IMR-90 (cell line): Measurements from ENCODE around the gene NADK. TPM values are rescaled to one million over a fixed set of nuclear protein-coding genes. Genes with fewer than 3 reads are reported as not detected.

Experiments used
- ATAC-seq: fragments of 200-7000 bp; cut with Tn5 transposase; 2 replicates; pipeline ENCODE4 v1.9.1; 2020; ENCODE audit warnings: low read depth, mild to moderate bottlenecking, moderate library complexity
- BruUV-seq: library from RNA; stranded (reverse); fragments of 400-500 nt; replicated peaks from 2 replicates; lab custom pipeline; 2021; lab: Mats Ljungman, UMichigan
- CTCF ChIA-PET: fragments of 300-600 bp; formaldehyde crosslinking; extraction: SDS; loops from one replicate; lab custom pipeline; 2021; ENCODE audit warnings: antibody characterized with exemption; lab: Yijun Ruan, JAX
- POLR2A ChIA-PET: fragments of 300-600 bp; sonication (Branson Sonifier 250); formaldehyde crosslinking; loops from one replicate; lab custom pipeline; 2022; ENCODE audit warnings: antibody characterized with exemption; ENCODE audit not compliant: unreplicated experiment; lab: Charles Lee
- DNase-seq: peaks from one replicate; pipeline ENCODE4 v3.0.0; 2013
- H2AFZ ChIP-seq: replicated peaks from 2 replicates; pipeline ENCODE3; 2013; ENCODE audit warnings: low read length, mild to moderate bottlenecking; ENCODE audit not compliant: poor library complexity
- H2AK5ac ChIP-seq: 2 replicates; pipeline ENCODE4 v1.6.1; 2013; ENCODE audit warnings: low read depth, low read length, inconsistent platforms
- H2AK9ac ChIP-seq: replicated peaks from 2 replicates; pipeline ENCODE3; 2013; ENCODE audit warnings: mild to moderate bottlenecking, low read depth, low read length, moderate library complexity; ENCODE audit not compliant: poor library complexity
- H2BK120ac ChIP-seq: 2 replicates; pipeline ENCODE4 v1.6.1; 2013; ENCODE audit warnings: low read depth, low read length, inconsistent platforms
- H2BK15ac ChIP-seq: 3 replicates; pipeline ENCODE4 v1.6.1; 2013; ENCODE audit warnings: low read depth, low read length, inconsistent platforms
- H2BK20ac ChIP-seq: 2 replicates; pipeline ENCODE4 v1.6.1; 2013; ENCODE audit warnings: low read depth, mild to moderate bottlenecking, inconsistent platforms, low read length, moderate library complexity
- H2BK5ac ChIP-seq: 2 replicates; pipeline ENCODE4 v1.6.1; 2013; ENCODE audit warnings: mild to moderate bottlenecking, low read depth, low read length, inconsistent platforms; ENCODE audit not compliant: poor library complexity, severe bottlenecking
- H3K14ac ChIP-seq: replicated peaks from 2 replicates; pipeline ENCODE4 v1.6.1; 2013; ENCODE audit warnings: low read depth, low read length, inconsistent platforms
- H3K18ac ChIP-seq: 2 replicates; pipeline ENCODE4 v1.6.1; 2013; ENCODE audit warnings: low read depth, low read length, control low read depth
- H3K23ac ChIP-seq: 2 replicates; pipeline ENCODE4 v1.6.1; 2013; ENCODE audit warnings: low read depth, low read length, inconsistent platforms
- H3K27ac ChIP-seq: 2 replicates; pipeline ENCODE4 v1.5.1; 2013; ENCODE audit warnings: mild to moderate bottlenecking, control low read depth, low read length; ENCODE audit not compliant: insufficient read depth
- H3K27me3 ChIP-seq: 2 replicates; pipeline ENCODE4 v1.6.1; 2013; ENCODE audit warnings: low read length; ENCODE audit not compliant: control insufficient read depth, insufficient read depth
- H3K36me3 ChIP-seq: 2 replicates; pipeline ENCODE4 v1.6.1; 2013; ENCODE audit warnings: low read length, mixed read lengths; ENCODE audit not compliant: control insufficient read depth, insufficient read depth
- H3K4ac ChIP-seq: 2 replicates; pipeline ENCODE4 v1.6.1; 2013; ENCODE audit warnings: low read depth, low read length, inconsistent platforms
- H3K4me1 ChIP-seq: 2 replicates; pipeline ENCODE4 v1.6.1; 2013; ENCODE audit warnings: low read length, mixed read lengths; ENCODE audit not compliant: control insufficient read depth, insufficient read depth
- H3K4me2 ChIP-seq: 2 replicates; pipeline ENCODE4 v1.6.1; 2013; ENCODE audit warnings: low read depth, mild to moderate bottlenecking, control low read depth, low read length, moderate library complexity
- H3K4me3 ChIP-seq: 2 replicates; pipeline ENCODE4 v1.5.1; 2013; ENCODE audit warnings: low read depth, mild to moderate bottlenecking, control low read depth, low read length, moderate library complexity; ENCODE audit not compliant: insufficient read depth
- H3K56ac ChIP-seq: 2 replicates; pipeline ENCODE4 v1.6.1; 2013; ENCODE audit warnings: low read length, inconsistent platforms; ENCODE audit not compliant: insufficient read depth; ENCODE audit errors: extremely low read depth
- H3K79me1 ChIP-seq, 2 experiments: 2 replicates each; pipeline ENCODE4 v1.6.1; 2013; ENCODE audit warnings: low read length in 2 of 2, inconsistent platforms in 1 of 2, low read depth in 1 of 2
- H3K9ac ChIP-seq: 2 replicates; pipeline ENCODE4 v1.6.1; 2013; ENCODE audit warnings: low read depth, low read length, control low read depth
- H3K9me1 ChIP-seq: 2 replicates; pipeline ENCODE4 v1.6.1; 2013; ENCODE audit warnings: low read length, inconsistent platforms; ENCODE audit not compliant: insufficient read depth
- H3K9me3 ChIP-seq: 2 replicates; pipeline ENCODE4 v1.6.1; 2013; ENCODE audit warnings: low read length; ENCODE audit not compliant: control insufficient read depth, insufficient read depth
- H4K20me1 ChIP-seq: 2 replicates; pipeline ENCODE4 v1.6.1; 2013; ENCODE audit warnings: low read length, inconsistent platforms; ENCODE audit not compliant: insufficient read depth
- H4K5ac ChIP-seq: 2 replicates; pipeline ENCODE4 v1.6.1; 2013; ENCODE audit warnings: mild to moderate bottlenecking, low read depth, low read length, control low read depth
- H4K8ac ChIP-seq, 2 experiments: 2 replicates each; pipeline ENCODE4 v1.6.1; 2013; ENCODE audit warnings: low read depth in 2 of 2, low read length in 2 of 2, control low read depth in 1 of 2, inconsistent platforms in 1 of 2
- H4K91ac ChIP-seq: 2 replicates; pipeline ENCODE4 v1.6.1; 2013; ENCODE audit warnings: low read depth, low read length, inconsistent platforms; ENCODE audit not compliant: insufficient read depth
- BHLHE40 ChIP-seq: fragments of 150-350 bp; IDR thresholded peaks from 2 replicates; pipeline ENCODE4 v1.6.1; 2016; ENCODE audit warnings: mild to moderate bottlenecking, low read depth, low read length
- CEBPB ChIP-seq: IDR thresholded peaks from 2 replicates; pipeline ENCODE4 v1.6.1; 2012; ENCODE audit warnings: low read depth, low read length, improper control_type of control experiment
- CHD1 ChIP-seq: IDR thresholded peaks from 2 replicates; pipeline ENCODE4 v1.6.1; 2012; ENCODE audit warnings: low read depth, low read length, improper control_type of control experiment
- CTCF ChIP-seq: conservative IDR thresholded peaks from 2 replicates; pipeline ENCODE4 v1.5.1; 2012; ENCODE audit warnings: mild to moderate bottlenecking, low read depth, low read length, improper control_type of control experiment
- ELK1 ChIP-seq: fragments of 150-350 bp; IDR thresholded peaks from 2 replicates; pipeline ENCODE4 v1.6.1; 2016; ENCODE audit warnings: low read depth, mild to moderate bottlenecking, low read length, moderate library complexity, borderline replicate concordance
- FOS ChIP-seq: fragments of 150-350 bp; IDR thresholded peaks from 2 replicates; pipeline ENCODE4 v1.6.1; 2016; ENCODE audit warnings: low read depth, low read length
- MAFK ChIP-seq: IDR thresholded peaks from 2 replicates; pipeline ENCODE4 v1.6.1; 2012; ENCODE audit warnings: low read depth, low read length, improper control_type of control experiment
- MAZ ChIP-seq: IDR thresholded peaks from 2 replicates; pipeline ENCODE4 v1.6.1; 2012; ENCODE audit warnings: low read depth, mild to moderate bottlenecking, low read length, improper control_type of control experiment, moderate library complexity, borderline replicate concordance
- MXI1 ChIP-seq: IDR thresholded peaks from 2 replicates; pipeline ENCODE4 v1.6.1; 2012; ENCODE audit warnings: low read depth, mild to moderate bottlenecking, low read length, moderate library complexity, borderline replicate concordance
- NFE2L2 ChIP-seq: fragments of 150-350 bp; IDR thresholded peaks from 2 replicates; pipeline ENCODE4 v1.6.1; 2016; ENCODE audit warnings: low read depth, mild to moderate bottlenecking, low read length
- POLR2A ChIP-seq: IDR thresholded peaks from 2 replicates; pipeline ENCODE4 v1.6.1; 2012; ENCODE audit warnings: mild to moderate bottlenecking, low read depth, low read length
- RCOR1 ChIP-seq: IDR thresholded peaks from 2 replicates; pipeline ENCODE4 v1.6.1; 2012; ENCODE audit warnings: mild to moderate bottlenecking, low read length, improper control_type of control experiment; ENCODE audit not compliant: insufficient replicate concordance
- RFX5 ChIP-seq: IDR thresholded peaks from 2 replicates; pipeline ENCODE4 v1.8.0; 2012; ENCODE audit warnings: low read depth, mild to moderate bottlenecking, low read length, moderate library complexity
- SMC3 ChIP-seq: fragments of 150-350 bp; IDR thresholded peaks from 2 replicates; pipeline ENCODE4 v1.6.1; 2016; ENCODE audit warnings: low read depth, mild to moderate bottlenecking, antibody characterized with exemption, low read length, moderate library complexity
- USF2 ChIP-seq: fragments of 150-350 bp; IDR thresholded peaks from 2 replicates; pipeline ENCODE4 v1.6.1; 2017; ENCODE audit warnings: mild to moderate bottlenecking, antibody characterized with exemption, low read length, low read depth
- WGBS, 2 experiments: methylation state at CpG; one replicate each; pipeline versions ENCODE4 v1.1.5 to v1.1.7; 2013; ENCODE audit warnings: missing lambda C conversion rate in 2 of 2; ENCODE audit not compliant: insufficient read length in 1 of 2; ENCODE audit errors: extremely low coverage in 2 of 2; 5-methylcytosine and 5-hydroxymethylcytosine counted together
- dilution Hi-C: fragments of 300-500 bp; cut with HindIII; formaldehyde crosslinking; loops from one replicate; pipeline ENCODE4 v1.14.3; 2018; ENCODE audit warnings: low sequenced_read_pairs; ENCODE audit not compliant: unreplicated experiment
- in situ Hi-C: fragments of 300-500 bp; cut with MboI; formaldehyde crosslinking; loops from 3 replicates; pipeline ENCODE4 v1.14.3; 2019; ENCODE audit warnings: low sequenced_read_pairs, inconsistent platforms, mixed read lengths
- intact Hi-C: fragments of 100-400 bp; cut with micrococcal nuclease; formaldehyde crosslinking; loops from 2 replicates; pipeline ENCODE4 v1.10.0; 2022
- polyA plus RNA-seq, 3 experiments: library from polyadenylated mRNA; depleted of rRNA; stranded (reverse); fragments of >200 nt; gene quantifications; 2 replicates each; pipeline ENCODE4 v1.2.3, GENCODE V29; 2012; ENCODE audit warnings: low replicate concordance in 1 of 3
- total RNA-seq: library from RNA; depleted of rRNA; stranded (reverse); fragments of >200 nt; gene quantifications from 2 replicates; pipeline ENCODE4 v1.2.3, GENCODE V29; 2012

NADK gene
- total and polyA plus RNA-seq, 2 of the 4 experiments (the other 2 are of a cell fraction), result 12.5 to 56.1 TPM

- POLR2A ChIA-PET, result no interaction called here
- Histone ChIP-seq H2BK120ac (no peak overlapping the region), H3K9me1 (peaks cover 5% of the 10 kb centered on the region; the same call in 1 of the 2 replicates), H3K4me2 (no peak overlapping the region), H2AK9ac (no peak overlapping the region), H3K4me3 (no peak overlapping the region), H3K27ac (no peak overlapping the region), H2BK15ac (no peak overlapping the region), H3K4ac (no peak overlapping the region), H2BK20ac (no peak overlapping the region), H3K23ac (no peak overlapping the region), H3K9ac (no peak overlapping the region), H4K20me1 (peaks cover 51% of the 10 kb centered on the region), H2BK5ac (no peak overlapping the region), H3K36me3 (peaks cover 63% of the 10 kb centered on the region), H3K56ac (no peak overlapping the region), H2AK5ac (no peak overlapping the region), H3K27me3 (no peaks in the 10 kb centered on the region), H3K14ac (no peak overlapping the region), H3K4me1 (peaks cover 6% of the 10 kb centered on the region; the same call in 1 of the 2 replicates), H4K8ac (no peak overlapping the region), H4K5ac (no peak overlapping the region), H2AFZ (no peak overlapping the region), H3K9me3 (no peaks in the 10 kb centered on the region), H3K79me1 (peaks cover 49 to 67% of the 10 kb centered on the region in 2 experiments), H4K91ac (no peak overlapping the region), H3K18ac (no peak overlapping the region)
- 90% methylated on average over 15 of the region's 20 CpGs; no CpG with 5 or more reads in 1 of the 2 experiments for WGBS, 2 experiments
- intact Hi-C loops (loop anchor here (5.0 kb wide), 1 partner anchor 100 kb away; no protein-coding TSS in a partner anchor), in situ Hi-C loops (loop anchor here (10.0 kb wide), 1 partner anchor 118 kb away; no protein-coding TSS in a partner anchor), dilution Hi-C loops (no loop called here)
- DNase-seq, result no peak
- CTCF ChIA-PET, result no interaction called here
- no peak for ATAC-seq
- BruUV-seq, result no TSS peak
- TF ChIP-seq MAZ, result no peak
- TF ChIP-seq CTCF, result no peak
- no peak for TF ChIP-seq SMC3
- no peak for TF ChIP-seq FOS
- no peak for TF ChIP-seq NFE2L2
- no peak for TF ChIP-seq BHLHE40
- no peak for TF ChIP-seq ELK1
- no peak for TF ChIP-seq RFX5
- no peak for TF ChIP-seq CHD1
- no peak for TF ChIP-seq MXI1
- no peak for TF ChIP-seq POLR2A
- TF ChIP-seq MAFK, result no peak
- no peak for TF ChIP-seq CEBPB
- no peak for TF ChIP-seq RCOR1
- no peak for TF ChIP-seq USF2
These were observed 8.8 kb upstream of the NADK start for GRCh38 chr1:1786836-1787605.
